Esophagus muscularis mucosa (tissue), 4 donors: ENCODE measurements around the gene PAX1. TPM values are rescaled to one million over a fixed set of nuclear protein-coding genes. Genes with fewer than 3 reads are reported as not detected.

Experiments used
- DNase-seq: peaks from one replicate; pipeline ENCODE4 v3.0.0-alpha.2; 2017; ENCODE audit errors: extremely low spot score
- H3K27ac ChIP-seq, 4 donors: fragments of 200-600 bp; sonication (generic); replicated peaks in 1 of 4; 1 replicate in 3 of 4; 2 replicates in 1 of 4; pipeline ENCODE4 v1.5.1; 2016 to 2019; ENCODE audit warnings: mild to moderate bottlenecking in 1 of 4
- H3K27me3 ChIP-seq, 4 donors: fragments of 200-600 bp; sonication (generic); one replicate each; pipeline versions ENCODE4 v1.5.1 to v1.6.0; 2016 to 2019
- H3K36me3 ChIP-seq, 4 donors: fragments of 200-600 bp; sonication (generic); one replicate each; pipeline ENCODE4 v1.5.1; 2016 to 2019
- H3K4me1 ChIP-seq, 4 donors: fragments of 200-600 bp; sonication (generic); one replicate each; pipeline ENCODE4 v1.5.1; 2016 to 2019
- H3K4me3 ChIP-seq, 4 donors: fragments of 200-600 bp; sonication (generic); 1 replicate in 2 of 4; 2 replicates in 2 of 4; pipeline ENCODE4 v1.5.1; 2016 to 2019; ENCODE audit warnings: mild to moderate bottlenecking in 4 of 4, moderate library complexity in 1 of 4
- H3K9me3 ChIP-seq, 4 donors: fragments of 200-600 bp; sonication (generic); 1 replicate in 3 of 4; 2 replicates in 1 of 4; pipeline ENCODE4 v1.5.1; 2016 to 2019
- CTCF ChIP-seq, 3 experiments: fragments of 200-600 bp in 2 of 3; fragments of 450-650 bp in 1 of 3; sonication (generic) in 2 of 3; IDR thresholded peaks; one replicate each; pipeline ENCODE4 v1.5.1; 2017 to 2019; ENCODE audit warnings: antibody characterized with exemption in 3 of 3, mild to moderate bottlenecking in 2 of 3, moderate library complexity in 1 of 3
- EP300 ChIP-seq: sonication (generic); formaldehyde crosslinking; IDR thresholded peaks from one replicate; pipeline ENCODE4 v1.6.1; 2017; ENCODE audit warnings: antibody characterized with exemption
- POLR2A ChIP-seq: fragments of 450-650 bp; IDR thresholded peaks from one replicate; pipeline ENCODE4 v1.6.1; 2017; ENCODE audit warnings: antibody characterized with exemption, moderate library complexity, mild to moderate bottlenecking, low read depth
- POLR2AphosphoS5 ChIP-seq, 2 donors: sonication (generic); formaldehyde crosslinking; IDR thresholded peaks; one replicate each; pipeline ENCODE4 v1.6.1; 2017; ENCODE audit warnings: antibody characterized with exemption in 2 of 2
- WGBS: methylation state at CpG from one replicate; pipeline ENCODE4 v1.1.5; 2018; 5-methylcytosine and 5-hydroxymethylcytosine counted together
- intact Hi-C: fragments of 100-400 bp; cut with DNase I; formaldehyde crosslinking; loops from one replicate; pipeline ENCODE4 v1.15.1; 2023
- total RNA-seq, 4 donors: library from RNA; depleted of rRNA; stranded (reverse); fragments of >200 nt; gene quantifications; one replicate each; pipeline versions ENCODE4 v1.1.0 to v1.2.1, GENCODE V29; 2016

Gene PAX1
- total RNA-seq, 4 donors from 2014 or later, result not detected

GRCh38 chr20:21665687-21666446 is 39.6 kb upstream of the PAX1 start:
- H3K9me3 ChIP-seq, result no peaks in the 10 kb centered on the region
- peaks cover 0 to 8% (median 0%) of the 10 kb centered on the region in 4 donors for H3K27me3 ChIP-seq
- DNase-seq, result peak; percentile 75
- TF ChIP-seq POLR2A, result no peak
- TF ChIP-seq CTCF (IDR thresholded peaks at IDR 0.05), result no peak
- TF ChIP-seq POLR2AphosphoS5 (IDR thresholded peaks at IDR 0.05), result no peak
- intact Hi-C loops, result no loop called here
- WGBS, result 71% methylated on average over 11 of the region's 11 CpGs
- no peaks in the 10 kb centered on the region for H3K4me1 ChIP-seq
- H3K4me3 ChIP-seq, result no peak overlapping the region
- no peak overlapping the region for H3K27ac ChIP-seq
- no peaks in the 10 kb centered on the region for H3K36me3 ChIP-seq

DNA sequence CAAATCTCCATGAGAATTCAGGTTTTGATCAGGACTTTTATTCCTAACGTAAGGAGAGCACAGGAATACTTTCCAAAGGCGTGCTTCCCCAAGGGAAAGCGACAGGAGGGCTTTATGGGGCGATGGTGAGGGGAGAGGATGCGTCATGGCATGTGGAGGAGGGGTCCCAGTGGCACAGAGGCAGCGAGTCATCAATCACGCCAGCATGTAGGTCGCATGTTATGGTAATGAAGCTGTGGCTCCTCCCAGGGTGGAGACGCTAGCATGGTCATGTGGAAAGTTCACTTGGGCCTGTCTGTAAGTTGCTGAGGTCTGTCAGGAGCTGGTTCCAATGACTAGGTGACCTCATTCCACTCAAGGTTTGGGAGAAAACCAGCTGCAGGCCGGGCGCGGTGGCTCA is 35.3 kb upstream of the PAX1 start:
- no peaks in the 10 kb centered on the region for H3K36me3 ChIP-seq
- TF ChIP-seq POLR2A (no peak), EP300 (no peak), POLR2AphosphoS5 (IDR thresholded peaks at IDR 0.05) (no peak), CTCF (IDR thresholded peaks at IDR 0.05) (no peak)

GRCh38 chr20:21670981-21671380 is 34.5 kb upstream of the PAX1 start:
- no peak overlapping the region for H3K4me3 ChIP-seq
- peaks cover 0 to 7% (median 2%) of the 10 kb centered on the region in 4 donors for H3K9me3 ChIP-seq
- H3K27me3 ChIP-seq, result peaks cover 0 to 8% (median 0%) of the 10 kb centered on the region in 4 donors
- DNase-seq, result no peak
- no peaks in the 10 kb centered on the region for H3K4me1 ChIP-seq
- no peaks in the 10 kb centered on the region for H3K36me3 ChIP-seq
- no peak for TF ChIP-seq POLR2A
- TF ChIP-seq EP300, result no peak
- no peak for TF ChIP-seq POLR2AphosphoS5 (IDR thresholded peaks at IDR 0.05)
- H3K27ac ChIP-seq, result no peak overlapping the region
- 68% methylated on average over 1 of the region's 1 CpG for WGBS
- intact Hi-C loops, result no loop called here

More for the DNA sequence above, 35.3 kb upstream of the PAX1 start:
- Histone ChIP-seq H3K27ac (no peak overlapping the region), H3K4me3 (no peak overlapping the region), H3K9me3 (peaks cover 0 to under 1% (median 0%) of the 10 kb centered on the region in 4 donors), H3K27me3 (peaks cover 0 to 9% (median 0%) of the 10 kb centered on the region in 4 donors), H3K4me1 (no peaks in the 10 kb centered on the region)
- DNase-seq, result peak; percentile 86
- WGBS, result 85% methylated on average over 12 of the region's 12 CpGs
- intact Hi-C loops, result no loop called here

DNA sequence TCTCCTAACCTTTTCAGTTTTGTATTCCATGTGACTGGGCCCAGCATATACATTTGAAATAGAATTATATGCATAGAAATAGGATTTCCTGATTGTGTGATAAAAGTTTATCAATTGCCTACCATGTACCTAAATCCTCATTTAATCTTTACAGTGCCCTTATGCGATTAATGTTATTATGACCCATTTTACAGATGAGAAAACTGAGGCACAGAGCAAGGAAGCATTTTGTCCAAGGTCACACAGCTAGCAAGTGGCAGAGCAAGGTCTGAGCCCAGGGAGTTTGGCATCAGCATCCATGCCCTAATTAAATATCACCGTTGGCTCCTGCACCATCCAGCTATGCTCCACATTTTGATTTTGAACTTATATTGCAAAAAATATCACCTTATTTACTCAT is 28.2 kb upstream of the PAX1 start:
- Histone ChIP-seq H3K4me1 (peaks cover 0 to 8% (median 3%) of the 10 kb centered on the region in 4 donors), H3K36me3 (no peaks in the 10 kb centered on the region), H3K27ac (no peak overlapping the region), H3K9me3 (peaks cover 0 to 7% (median 2%) of the 10 kb centered on the region in 4 donors), H3K27me3 (peaks cover 0 to 14% (median 0%) of the 10 kb centered on the region in 4 donors), H3K4me3 (no peak overlapping the region)
- DNase-seq, result no peak
- no peak for TF ChIP-seq EP300
- no peak for TF ChIP-seq CTCF (IDR thresholded peaks at IDR 0.05)
- TF ChIP-seq POLR2A, result no peak
- intact Hi-C loops, result no loop called here
- 98% methylated on average over 2 of the region's 2 CpGs for WGBS

DNA sequence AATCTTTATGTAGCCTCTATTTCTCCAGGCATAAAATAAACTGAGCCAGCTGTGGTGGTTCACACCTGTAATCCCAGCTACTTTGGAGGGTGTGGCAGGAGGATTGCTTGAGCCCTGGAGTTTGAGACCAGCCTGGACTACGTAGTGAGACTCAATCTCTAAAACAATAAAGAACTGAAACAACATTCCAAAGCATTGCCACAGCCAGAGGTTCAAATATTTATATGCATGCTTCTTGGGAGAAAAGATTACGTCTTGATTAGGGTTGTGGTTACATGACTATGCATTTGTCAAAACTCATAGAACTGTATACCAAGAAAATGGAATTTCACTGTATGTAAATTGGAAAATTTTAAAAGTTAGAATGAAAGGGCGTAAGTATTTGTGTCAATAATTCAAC is 27.7 kb upstream of the PAX1 start:
- Histone ChIP-seq H3K4me1 (peaks cover 0 to 9% (median 6%) of the 10 kb centered on the region in 4 donors), H3K27ac (no peak overlapping the region), H3K9me3 (peaks cover 0 to 7% (median 2%) of the 10 kb centered on the region in 4 donors), H3K27me3 (peaks cover 0 to 14% (median 0%) of the 10 kb centered on the region in 4 donors), H3K4me3 (no peak overlapping the region), H3K36me3 (no peaks in the 10 kb centered on the region)
- WGBS, result 50% methylated on average over 3 of the region's 3 CpGs
- DNase-seq, result no peak
- no peak for TF ChIP-seq POLR2A
- TF ChIP-seq EP300, result no peak
- TF ChIP-seq POLR2AphosphoS5 (IDR thresholded peaks at IDR 0.05), result no peak
- no peak for TF ChIP-seq CTCF (IDR thresholded peaks at IDR 0.05)
- intact Hi-C loops, result no loop called here
